Vagina (tissue), 2 donors: ENCODE measurements around the gene TRMT112.

Experiments
- POLR2AphosphoS5 ChIP-seq, 2 donors: sonication (generic); formaldehyde crosslinking; IDR thresholded peaks; one replicate each; pipeline ENCODE4 v1.9.0; 2017; ENCODE audit warnings: antibody characterized with exemption in 2 of 2, mild to moderate bottlenecking in 2 of 2, low read depth in 1 of 2; ENCODE audit not compliant: insufficient read depth in 1 of 2
- TF ChIP-seq, protein P1 (sequence below), 3 experiments: fragments of 450-650 bp in 2 of 3; fragments of 200-600 bp in 1 of 3; sonication (generic) in 1 of 3; IDR thresholded peaks; one replicate each; pipeline ENCODE4 v1.5.1; 2017 to 2019; ENCODE audit warnings: antibody characterized with exemption in 3 of 3, mild to moderate bottlenecking in 2 of 3, moderate library complexity in 2 of 3

DNA sequence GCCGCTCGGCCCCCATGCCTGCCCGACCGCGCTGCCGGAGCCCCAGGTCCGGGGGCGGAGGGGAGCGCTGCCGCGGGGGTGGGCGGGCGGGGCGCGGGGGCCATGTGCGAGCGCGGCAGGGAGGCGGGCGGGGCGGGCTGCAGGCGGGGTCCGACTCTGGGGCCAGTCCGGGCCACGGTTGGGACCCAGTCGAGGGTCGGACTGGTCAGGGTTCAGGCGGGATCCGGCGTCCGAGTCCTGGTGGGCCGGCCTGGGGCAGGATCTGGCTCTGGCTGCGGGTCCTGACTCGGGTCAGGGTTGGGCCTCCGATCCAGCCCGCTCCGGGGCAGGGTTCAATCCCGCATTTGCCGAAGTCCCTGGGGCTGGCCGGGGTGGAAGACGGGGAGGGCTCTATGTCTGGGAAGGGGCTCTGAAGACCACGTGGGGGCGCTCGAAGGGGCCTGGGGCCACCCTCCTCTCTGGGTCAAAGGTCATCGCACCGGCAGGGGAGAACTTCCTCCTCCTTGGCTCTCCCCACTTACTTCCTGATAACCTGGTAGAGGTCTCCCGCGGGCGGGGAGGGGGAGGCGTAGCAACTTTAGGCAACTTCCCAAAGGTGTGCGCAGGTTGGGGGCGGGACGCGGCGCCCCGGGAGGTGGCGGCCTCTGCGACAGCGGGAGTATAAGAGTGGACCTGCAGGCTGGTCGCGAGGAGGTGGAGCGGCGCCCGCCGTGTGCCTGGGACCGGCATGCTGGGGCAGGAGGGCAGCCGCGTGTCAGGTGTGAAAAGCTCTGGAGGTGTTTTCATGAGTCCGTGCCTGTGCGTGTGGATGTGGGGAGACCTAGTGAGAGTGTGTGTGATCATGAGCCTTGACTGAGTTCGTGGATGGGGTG, 11.4 kb downstream of the TRMT112 start:
- TF ChIP-seq, protein P1, sequence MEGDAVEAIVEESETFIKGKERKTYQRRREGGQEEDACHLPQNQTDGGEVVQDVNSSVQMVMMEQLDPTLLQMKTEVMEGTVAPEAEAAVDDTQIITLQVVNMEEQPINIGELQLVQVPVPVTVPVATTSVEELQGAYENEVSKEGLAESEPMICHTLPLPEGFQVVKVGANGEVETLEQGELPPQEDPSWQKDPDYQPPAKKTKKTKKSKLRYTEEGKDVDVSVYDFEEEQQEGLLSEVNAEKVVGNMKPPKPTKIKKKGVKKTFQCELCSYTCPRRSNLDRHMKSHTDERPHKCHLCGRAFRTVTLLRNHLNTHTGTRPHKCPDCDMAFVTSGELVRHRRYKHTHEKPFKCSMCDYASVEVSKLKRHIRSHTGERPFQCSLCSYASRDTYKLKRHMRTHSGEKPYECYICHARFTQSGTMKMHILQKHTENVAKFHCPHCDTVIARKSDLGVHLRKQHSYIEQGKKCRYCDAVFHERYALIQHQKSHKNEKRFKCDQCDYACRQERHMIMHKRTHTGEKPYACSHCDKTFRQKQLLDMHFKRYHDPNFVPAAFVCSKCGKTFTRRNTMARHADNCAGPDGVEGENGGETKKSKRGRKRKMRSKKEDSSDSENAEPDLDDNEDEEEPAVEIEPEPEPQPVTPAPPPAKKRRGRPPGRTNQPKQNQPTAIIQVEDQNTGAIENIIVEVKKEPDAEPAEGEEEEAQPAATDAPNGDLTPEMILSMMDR (IDR thresholded peaks at IDR 0.05): no peak
- peak in 1 of 2 donors; percentile 46 for TF ChIP-seq POLR2AphosphoS5 (IDR thresholded peaks at IDR 0.05; ENCODE audit: insufficient read depth in 1 of 2, low read depth in 1 of 2)
